Measurements from ENCODE around the gene CDC42. TPM values are rescaled to one million over a fixed set of nuclear protein-coding genes. Genes with fewer than 3 reads are reported as not detected.
"Not testable (repeated sequence)": the region's sequence is repeated elsewhere in the genome, so short reads cannot be mapped to it uniquely, and the experiment has no call there.

The CDC42 gene
- total RNA-seq, 1 donor from 2014 or later, result 339 TPM

DNA sequence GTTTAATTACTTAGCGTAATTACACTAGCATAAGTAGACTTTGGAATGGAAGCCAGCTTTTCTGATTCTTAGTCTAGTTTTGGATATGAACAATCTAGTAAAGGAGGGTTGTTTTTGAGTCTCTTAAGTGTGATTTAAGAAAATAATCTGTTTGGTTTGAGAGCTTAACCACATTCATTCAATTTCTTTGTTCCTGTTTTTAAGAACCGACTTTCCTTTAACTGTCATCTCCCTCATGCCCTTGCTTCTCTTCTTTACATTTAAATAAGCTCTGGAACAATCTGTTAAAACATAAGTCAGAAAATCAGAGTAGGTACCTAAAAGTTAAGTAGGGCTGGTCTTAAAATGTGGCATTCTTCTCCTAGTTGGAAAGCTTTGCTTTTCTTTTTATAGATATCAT lies 27.7 kb downstream of the CDC42 start:
- TF ChIP-seq, protein P1, sequence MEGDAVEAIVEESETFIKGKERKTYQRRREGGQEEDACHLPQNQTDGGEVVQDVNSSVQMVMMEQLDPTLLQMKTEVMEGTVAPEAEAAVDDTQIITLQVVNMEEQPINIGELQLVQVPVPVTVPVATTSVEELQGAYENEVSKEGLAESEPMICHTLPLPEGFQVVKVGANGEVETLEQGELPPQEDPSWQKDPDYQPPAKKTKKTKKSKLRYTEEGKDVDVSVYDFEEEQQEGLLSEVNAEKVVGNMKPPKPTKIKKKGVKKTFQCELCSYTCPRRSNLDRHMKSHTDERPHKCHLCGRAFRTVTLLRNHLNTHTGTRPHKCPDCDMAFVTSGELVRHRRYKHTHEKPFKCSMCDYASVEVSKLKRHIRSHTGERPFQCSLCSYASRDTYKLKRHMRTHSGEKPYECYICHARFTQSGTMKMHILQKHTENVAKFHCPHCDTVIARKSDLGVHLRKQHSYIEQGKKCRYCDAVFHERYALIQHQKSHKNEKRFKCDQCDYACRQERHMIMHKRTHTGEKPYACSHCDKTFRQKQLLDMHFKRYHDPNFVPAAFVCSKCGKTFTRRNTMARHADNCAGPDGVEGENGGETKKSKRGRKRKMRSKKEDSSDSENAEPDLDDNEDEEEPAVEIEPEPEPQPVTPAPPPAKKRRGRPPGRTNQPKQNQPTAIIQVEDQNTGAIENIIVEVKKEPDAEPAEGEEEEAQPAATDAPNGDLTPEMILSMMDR (conservative IDR thresholded peaks at IDR 0.05; ENCODE audit: low read depth, low read length), result no peak
- no peak for DNase-seq (ENCODE audit: low read depth)
- no peak overlapping the region for H3K4me3 ChIP-seq (ENCODE audit: low read depth, low read length)

DNA sequence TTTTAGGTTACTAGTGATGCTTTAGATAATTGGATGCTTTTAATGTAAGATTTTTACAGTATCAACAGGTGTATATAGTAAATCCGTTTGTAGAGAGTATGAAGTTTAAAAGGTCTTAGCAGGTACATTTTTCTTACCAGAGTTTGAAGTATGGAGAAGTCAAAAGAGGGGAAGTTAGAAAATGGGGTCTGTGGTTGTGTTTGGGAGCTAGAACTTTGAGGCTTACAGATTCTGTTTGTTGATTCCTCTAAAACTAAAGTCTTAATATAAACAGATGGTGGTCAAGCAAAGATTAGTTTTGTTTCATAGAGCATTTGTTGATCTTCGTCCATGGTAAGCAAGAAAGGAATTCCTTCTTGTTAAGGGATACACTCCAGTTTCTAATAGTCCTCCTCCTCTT lies 35.8 kb downstream of the CDC42 start:
- no peak overlapping the region for H3K4me3 ChIP-seq (ENCODE audit: low read depth, low read length)
- TF ChIP-seq, protein P1 (conservative IDR thresholded peaks at IDR 0.05; ENCODE audit: low read depth, low read length), result no peak
- DNase-seq (ENCODE audit: low read depth), result no peak

DNA sequence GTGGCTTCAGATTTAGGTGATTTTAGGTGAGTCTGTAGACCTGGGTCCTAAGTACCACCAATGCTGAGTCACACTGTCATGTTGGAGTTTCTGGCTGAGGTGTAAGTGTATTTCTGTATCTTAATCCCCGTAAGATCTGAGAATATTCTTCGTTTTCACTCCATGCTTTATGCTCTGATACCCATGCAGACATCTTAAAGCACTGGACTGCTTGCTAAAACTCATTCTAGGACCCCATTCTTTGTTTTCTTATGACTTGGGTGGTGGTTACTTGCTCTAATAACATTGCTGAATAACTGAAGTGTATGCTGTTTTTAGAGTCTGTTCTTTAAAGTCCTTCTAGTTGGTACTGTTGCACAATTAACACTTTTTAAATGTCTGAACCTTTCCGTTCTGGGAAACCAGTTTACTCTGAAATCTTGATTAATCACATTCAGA lies 36.6 kb downstream of the CDC42 start:
- no peak overlapping the region for H3K4me3 ChIP-seq (ENCODE audit: low read depth, low read length)
- DNase-seq (ENCODE audit: low read depth), result no peak
- TF ChIP-seq, protein P1 (conservative IDR thresholded peaks at IDR 0.05; ENCODE audit: low read depth, low read length), result no peak

DNA sequence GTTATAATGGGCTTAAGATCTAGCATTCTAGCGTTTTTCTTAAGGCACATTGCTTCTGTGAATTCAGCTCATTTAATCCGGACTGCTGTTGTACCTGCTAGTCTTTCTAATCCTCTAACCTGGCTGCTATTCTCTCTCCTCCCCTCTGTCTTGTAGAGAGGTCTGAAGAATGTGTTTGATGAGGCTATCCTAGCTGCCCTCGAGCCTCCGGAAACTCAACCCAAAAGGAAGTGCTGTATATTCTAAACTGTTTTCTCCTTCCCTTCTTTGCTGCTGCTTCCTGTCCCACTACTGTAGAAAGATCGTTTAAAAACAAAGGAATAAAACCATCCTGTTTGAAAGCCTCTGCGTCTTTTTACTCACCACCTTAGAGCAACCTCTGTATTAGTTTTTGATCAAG lies 37.3 kb downstream of the CDC42 start:
- TF ChIP-seq, protein P1 (conservative IDR thresholded peaks at IDR 0.05; ENCODE audit: low read depth, low read length), result no peak
- no peak for DNase-seq (ENCODE audit: low read depth)
- H3K4me3 ChIP-seq (ENCODE audit: low read depth, low read length), result no peak overlapping the region

DNA sequence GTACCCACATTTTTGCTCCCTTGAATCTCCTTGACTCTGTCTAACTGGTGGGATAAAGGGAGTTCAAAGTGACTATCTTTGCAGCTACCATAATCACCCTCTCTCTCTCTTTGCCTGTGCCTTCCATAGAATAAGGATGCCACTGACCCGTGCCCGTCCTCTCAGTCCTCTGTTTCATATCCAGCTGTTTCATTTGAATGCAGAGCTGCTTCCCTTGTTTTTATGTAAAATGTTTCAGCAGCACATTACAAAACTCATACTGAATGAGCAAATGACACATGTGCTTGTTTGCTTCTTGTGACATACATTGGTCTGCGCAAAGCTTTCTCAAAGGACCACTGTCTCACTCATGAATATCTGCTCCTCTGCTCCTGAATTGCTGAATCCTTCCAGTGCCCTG lies 38.4 kb downstream of the CDC42 start:
- TF ChIP-seq, protein P1 (conservative IDR thresholded peaks at IDR 0.05; ENCODE audit: low read depth, low read length), result no peak
- H3K4me3 ChIP-seq (ENCODE audit: low read depth, low read length), result no peak overlapping the region
- no peak for DNase-seq (ENCODE audit: low read depth)

DNA sequence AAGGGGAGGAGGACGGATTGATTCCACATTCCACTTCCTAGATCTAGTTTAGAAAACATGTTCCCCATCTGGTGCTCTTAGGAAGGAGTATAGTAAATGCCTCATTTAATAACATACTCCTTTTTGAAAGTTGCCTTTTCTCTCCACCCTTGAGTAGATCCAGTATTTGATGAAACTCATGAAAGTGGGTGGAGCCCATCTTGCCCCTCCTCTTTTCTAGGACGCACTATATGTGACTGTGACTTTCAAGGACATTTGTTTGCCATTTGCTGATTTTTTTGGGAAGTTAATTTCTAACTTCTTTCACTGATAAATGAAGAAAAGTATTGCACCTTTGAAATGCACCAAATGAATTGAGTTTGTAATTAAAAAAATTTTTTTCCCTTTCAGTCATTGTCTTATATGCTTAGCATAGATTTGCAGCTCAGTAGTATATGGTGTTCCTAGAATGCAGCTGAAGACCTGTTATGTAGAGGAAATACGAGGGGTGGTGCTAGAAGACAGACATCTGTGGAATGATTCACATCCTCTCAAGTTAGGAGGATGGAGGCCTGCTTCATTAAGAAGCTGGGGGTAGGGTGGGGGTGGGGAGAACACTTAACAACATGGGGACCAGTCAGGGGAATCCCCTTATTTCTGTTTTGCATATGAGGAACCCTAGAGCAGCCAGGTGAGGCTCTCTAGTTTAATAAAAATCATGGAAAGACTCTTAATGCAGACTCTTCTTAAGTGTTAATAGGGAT lies 39.7 kb downstream of the CDC42 start:
- TF ChIP-seq, protein P1 (conservative IDR thresholded peaks at IDR 0.05; ENCODE audit: low read depth, low read length), result peak; percentile 10
- DNase-seq (ENCODE audit: low read depth), result not testable (repeated sequence)

DNA sequence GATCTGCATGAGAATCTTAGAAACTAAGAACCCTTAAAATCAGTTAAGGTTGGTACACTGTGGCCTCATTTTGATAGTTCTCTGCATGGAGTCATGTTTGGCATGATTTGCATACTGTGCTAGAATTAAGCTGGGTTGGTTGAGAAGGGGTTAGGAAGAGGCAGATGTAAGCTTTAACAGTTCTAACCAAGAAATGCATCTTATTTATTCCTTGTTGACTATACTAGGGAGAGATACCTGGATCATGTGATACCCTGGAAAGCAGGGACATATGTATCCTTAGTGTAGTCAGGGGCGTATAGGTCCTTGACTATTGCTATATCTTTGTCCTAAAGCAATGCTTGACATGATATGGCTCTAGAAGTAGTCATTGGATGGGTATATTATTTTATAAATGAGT lies 41.0 kb downstream of the CDC42 start:
- no peak overlapping the region for H3K4me3 ChIP-seq (ENCODE audit: low read depth, low read length)
- no peak for DNase-seq (ENCODE audit: low read depth)
- TF ChIP-seq, protein P1 (conservative IDR thresholded peaks at IDR 0.05; ENCODE audit: low read depth, low read length), result no peak

More for the DNA sequence above, 39.7 kb downstream of the CDC42 start:
- H3K4me3 ChIP-seq (ENCODE audit: low read depth, low read length), result not testable (repeated sequence)

Data from epithelial cell of proximal tubule (primary cell).